HFFc6 (cell line): ENCODE data around the gene RAB26. TPM values are rescaled to one million over a fixed set of nuclear protein-coding genes. Genes with fewer than 3 reads are reported as not detected.

Experiments
- DNase-seq: peaks from one replicate; pipeline ENCODE4 v3.0.0-alpha.2; 2018
- H3K27ac Mint-ChIP-seq: 2 replicates; pipeline ENCODE4 v1.8.0; 2020; ENCODE audit warnings: mild to moderate bottlenecking, mixed read lengths
- H3K27me3 Mint-ChIP-seq: 2 replicates; pipeline ENCODE4 v1.8.0; 2021; ENCODE audit warnings: mild to moderate bottlenecking, moderate library complexity, mixed read lengths; ENCODE audit not compliant: insufficient read depth
- H3K36me3 Mint-ChIP-seq: 2 replicates; pipeline ENCODE4 v1.8.0; 2021; ENCODE audit warnings: low read depth, mixed read lengths
- H3K4me1 Mint-ChIP-seq: 2 replicates; pipeline ENCODE4 v1.8.0; 2020; ENCODE audit warnings: low read depth, mixed read lengths
- H3K4me3 Mint-ChIP-seq: 2 replicates; pipeline ENCODE4 v1.8.0; 2020; ENCODE audit warnings: mild to moderate bottlenecking, moderate library complexity, mixed read lengths
- H3K9me3 Mint-ChIP-seq: 2 replicates; pipeline ENCODE4 v1.8.0; 2020; ENCODE audit warnings: mild to moderate bottlenecking, mixed read lengths
- total RNA-seq, 6 experiments: library from RNA; stranded (reverse); fragmentation: NEBNext Ultra II Directional; extraction: Animal tissue kit (Norgen Biotek cat#: 25700); gene quantifications; 2 replicates in 1 of 6; 3 replicates in 5 of 6; pipeline ENCODE4 v1.2.3, GENCODE V29; 2021
- TF ChIP-seq, protein P1 (sequence below): fragments of 200-600 bp; sonication (generic); IDR thresholded peaks from 2 replicates; pipeline ENCODE4 v1.5.0; 2021; ENCODE audit warnings: antibody characterized with exemption, mild to moderate bottlenecking

RAB26 gene
- total RNA-seq, 6 experiments from 2014 or later = 0.31 to 1.2 (median 0.65) TPM

- H3K4me1 Mint-ChIP-seq = peaks cover 40% of the 10 kb centered on the region
- H3K36me3 Mint-ChIP-seq = peaks cover 35% of the 10 kb centered on the region
Observed at GRCh38 chr16:2154533-2155090, 6.2 kb downstream of the RAB26 start.

DNA sequence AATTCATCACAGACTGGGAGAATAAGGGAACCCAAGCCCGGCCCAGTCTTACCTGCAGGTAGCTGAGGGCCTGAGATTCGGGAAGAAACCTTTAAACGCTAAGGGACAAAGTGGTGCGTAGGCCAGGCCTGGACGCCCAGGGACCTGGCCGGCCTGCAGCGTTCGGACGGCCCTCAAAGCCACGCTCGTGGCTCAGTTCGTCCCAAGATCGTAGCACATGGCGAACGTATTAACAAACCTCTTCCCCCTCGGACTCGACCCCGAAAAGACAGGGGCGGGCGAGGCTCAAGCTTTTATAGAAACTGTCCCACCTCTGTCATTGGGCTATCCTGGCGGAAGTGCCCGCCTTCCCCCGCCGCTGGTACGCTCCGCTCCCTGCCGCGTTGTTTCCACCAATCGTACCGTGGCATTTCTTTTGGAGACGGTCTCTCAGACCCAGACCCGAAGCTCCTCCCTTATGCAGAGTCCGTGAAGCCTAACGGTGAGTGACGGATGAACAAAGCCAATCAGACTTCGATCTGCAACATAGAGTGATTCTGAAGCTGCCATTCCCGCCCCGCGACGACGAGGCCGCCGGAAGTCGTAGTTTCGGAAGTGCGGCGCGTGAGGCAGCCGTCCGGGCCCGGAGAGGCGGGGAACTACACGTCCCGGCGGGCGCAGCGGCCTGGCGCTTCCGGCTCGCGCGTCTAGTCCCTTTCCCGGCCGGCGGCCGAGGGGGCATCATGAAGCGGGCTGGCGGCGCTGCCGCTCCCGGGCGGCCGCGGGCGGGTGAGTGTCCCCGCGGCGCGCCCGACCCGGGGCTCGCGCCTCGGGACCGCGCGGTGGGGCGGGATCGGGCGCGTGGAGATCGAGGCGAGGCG, 6.9 kb downstream of the RAB26 start, which contains the start of gene TRAF7:
TRAF7 (plus strand) TSS at position 692 of the 860 bp plus-strand sequence. CDS start 8,139 bp downstream, outside the sequence.
- Mint-ChIP-seq H3K27me3 (peaks cover 35% of the 10 kb centered on the region), H3K27ac (peak within 1 kb of the TSS; percentile 92), H3K9me3 (peaks cover 12% of the 10 kb centered on the region), H3K36me3 (peaks cover 35% of the 10 kb centered on the region), H3K4me3 (peak within 1 kb of the TSS; percentile 91), H3K4me1 (peaks cover 33% of the 10 kb centered on the region)
- DNase-seq = peak; percentile 100
- TF ChIP-seq, protein P1, sequence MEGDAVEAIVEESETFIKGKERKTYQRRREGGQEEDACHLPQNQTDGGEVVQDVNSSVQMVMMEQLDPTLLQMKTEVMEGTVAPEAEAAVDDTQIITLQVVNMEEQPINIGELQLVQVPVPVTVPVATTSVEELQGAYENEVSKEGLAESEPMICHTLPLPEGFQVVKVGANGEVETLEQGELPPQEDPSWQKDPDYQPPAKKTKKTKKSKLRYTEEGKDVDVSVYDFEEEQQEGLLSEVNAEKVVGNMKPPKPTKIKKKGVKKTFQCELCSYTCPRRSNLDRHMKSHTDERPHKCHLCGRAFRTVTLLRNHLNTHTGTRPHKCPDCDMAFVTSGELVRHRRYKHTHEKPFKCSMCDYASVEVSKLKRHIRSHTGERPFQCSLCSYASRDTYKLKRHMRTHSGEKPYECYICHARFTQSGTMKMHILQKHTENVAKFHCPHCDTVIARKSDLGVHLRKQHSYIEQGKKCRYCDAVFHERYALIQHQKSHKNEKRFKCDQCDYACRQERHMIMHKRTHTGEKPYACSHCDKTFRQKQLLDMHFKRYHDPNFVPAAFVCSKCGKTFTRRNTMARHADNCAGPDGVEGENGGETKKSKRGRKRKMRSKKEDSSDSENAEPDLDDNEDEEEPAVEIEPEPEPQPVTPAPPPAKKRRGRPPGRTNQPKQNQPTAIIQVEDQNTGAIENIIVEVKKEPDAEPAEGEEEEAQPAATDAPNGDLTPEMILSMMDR = no peak

More at GRCh38 chr16:2154533-2155090, 6.2 kb downstream of the RAB26 start:
- Mint-ChIP-seq H3K9me3 (peaks cover 12% of the 10 kb centered on the region), H3K4me3 (peak overlapping the region; percentile 91), H3K27ac (peak overlapping the region; percentile 92), H3K27me3 (peaks cover 35% of the 10 kb centered on the region)
- no peak for DNase-seq
- TF ChIP-seq, protein P1 = no peak

DNA sequence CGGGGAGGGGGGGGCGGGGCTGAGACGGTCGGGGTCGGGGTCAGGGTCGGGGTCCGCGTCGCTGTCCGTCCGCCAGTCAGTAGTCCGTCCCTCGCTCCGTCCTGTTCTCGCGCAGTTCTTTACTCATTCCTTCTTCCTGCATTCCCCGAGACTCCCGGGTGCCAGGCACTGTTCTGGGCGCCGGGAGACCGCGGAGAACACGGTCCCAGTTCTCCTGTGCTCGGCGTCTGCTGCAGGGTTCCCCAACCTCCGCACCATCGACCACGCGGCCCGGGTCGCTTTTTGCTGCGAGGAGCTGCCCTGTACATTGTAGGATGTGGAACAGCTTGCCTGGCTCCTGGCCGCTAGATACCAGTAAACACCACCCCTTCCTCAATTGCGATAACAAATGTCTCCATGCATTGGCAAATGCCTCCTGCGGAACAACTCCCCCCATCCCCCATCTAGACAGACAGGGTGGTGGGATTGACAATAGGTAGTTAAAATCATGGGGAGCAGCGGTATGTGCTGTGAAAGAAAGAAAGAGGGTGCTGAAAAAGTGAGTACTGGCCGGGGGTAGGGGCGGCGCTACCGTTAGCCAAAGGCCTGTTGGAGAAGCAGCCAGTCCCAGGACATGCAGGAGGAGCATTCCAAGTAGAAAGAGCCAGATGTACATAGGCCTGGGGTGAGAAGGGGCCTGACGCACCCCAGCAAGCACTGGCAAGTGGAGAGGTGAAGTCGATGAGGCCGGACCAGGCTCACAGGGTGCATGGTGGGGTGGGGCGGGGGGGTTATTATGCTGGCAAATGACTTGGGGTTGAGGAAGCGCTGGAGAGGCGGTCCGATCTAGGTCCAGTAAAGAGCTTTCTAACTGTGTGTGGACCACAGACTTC, 7.8 kb downstream of the RAB26 start:
- Mint-ChIP-seq H3K27ac (peak overlapping the region; percentile 66), H3K36me3 (peaks cover 31% of the 10 kb centered on the region), H3K9me3 (peaks cover 12% of the 10 kb centered on the region), H3K4me1 (peaks cover 27% of the 10 kb centered on the region), H3K4me3 (peak overlapping the region; percentile 91), H3K27me3 (peaks cover 35% of the 10 kb centered on the region)
- TF ChIP-seq, protein P1 = no peak
- DNase-seq = peak; percentile 65

DNA sequence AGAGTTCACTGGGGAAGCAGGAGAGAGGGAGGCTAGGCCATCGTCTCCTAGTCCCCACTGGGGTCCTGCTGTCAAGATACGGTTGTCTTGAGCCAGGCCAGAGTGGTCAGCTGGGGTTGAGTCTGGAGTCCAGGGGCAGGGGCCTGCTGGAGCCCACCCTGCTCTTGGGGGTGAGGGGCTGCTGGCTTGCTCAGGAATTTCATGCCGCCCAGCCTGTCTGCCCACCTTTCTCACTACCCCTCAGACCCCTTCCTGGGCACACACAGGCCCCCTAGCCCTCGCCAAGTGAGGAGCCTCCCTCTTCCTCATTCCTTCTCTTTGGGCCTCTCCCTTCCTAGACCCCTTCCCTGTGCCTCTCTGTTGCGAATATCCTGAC, 8.4 kb downstream of the RAB26 start:
- TF ChIP-seq, protein P1 = no peak
- H3K4me3 Mint-ChIP-seq = peak overlapping the region; percentile 91
- H3K9me3 Mint-ChIP-seq = peaks cover 12% of the 10 kb centered on the region
- H3K4me1 Mint-ChIP-seq = peaks cover 20% of the 10 kb centered on the region
- no peak for DNase-seq
- H3K27ac Mint-ChIP-seq = peak overlapping the region; percentile 66
- H3K27me3 Mint-ChIP-seq = peaks cover 31% of the 10 kb centered on the region
- H3K36me3 Mint-ChIP-seq = peaks cover 28% of the 10 kb centered on the region
